Type B pancreatic cell (in vitro differentiated cells): ENCODE data around the gene EFEMP2. TPM values are rescaled to one million over a fixed set of nuclear protein-coding genes. Genes with fewer than 3 reads are reported as not detected.
"Not testable (repeated sequence)": the region's sequence is repeated elsewhere in the genome, so short reads cannot be mapped to it uniquely, and the experiment has no call there.

Experiments
- DNase-seq: peaks from one replicate; pipeline ENCODE4 v3.0.0; 2021; ENCODE audit warnings: mixed read lengths; ENCODE audit not compliant: unreplicated experiment; ENCODE audit errors: extremely low spot score
- H3K27ac Mint-ChIP-seq: 2 replicates; pipeline ENCODE4 v1.8.0; 2021; ENCODE audit warnings: mild to moderate bottlenecking, mixed read lengths
- H3K27me3 Mint-ChIP-seq: 2 replicates; pipeline ENCODE4 v1.8.0; 2021; ENCODE audit warnings: mixed read lengths
- H3K36me3 Mint-ChIP-seq: 2 replicates; pipeline ENCODE4 v1.8.0; 2021; ENCODE audit warnings: mixed read lengths
- H3K4me1 Mint-ChIP-seq: one replicate; pipeline ENCODE4 v1.8.0; 2021; ENCODE audit warnings: mixed read lengths; ENCODE audit not compliant: unreplicated experiment
- H3K4me3 Mint-ChIP-seq: 2 replicates; pipeline ENCODE4 v1.8.0; 2021; ENCODE audit warnings: mild to moderate bottlenecking, mixed read lengths
- H3K9me3 Mint-ChIP-seq: 2 replicates; pipeline ENCODE4 v1.8.0; 2021; ENCODE audit warnings: mixed read lengths
- CTCF ChIP-seq: fragments of 200-600 bp; sonication (generic); conservative IDR thresholded peaks from 2 replicates; pipeline ENCODE4 v1.5.0; 2021; ENCODE audit warnings: antibody characterized with exemption, mild to moderate bottlenecking
- total RNA-seq: library from RNA; stranded (reverse); gene quantifications from 2 replicates; pipeline ENCODE4 v1.2.1, GENCODE V29; 2021; ENCODE audit warnings: low replicate concordance

EFEMP2 gene
- total RNA-seq, 1 donor from 2014 or later = 24.5 TPM

GRCh38 chr11:65894034-65894591, 21.5 kb upstream of the EFEMP2 start:
- no peak overlapping the region for H3K4me3 Mint-ChIP-seq
- no peak for DNase-seq
- H3K4me1 Mint-ChIP-seq = peaks cover 20% of the 10 kb centered on the region
- no peaks in the 10 kb centered on the region for H3K36me3 Mint-ChIP-seq
- no peak overlapping the region for H3K27ac Mint-ChIP-seq
- H3K27me3 Mint-ChIP-seq = peaks cover 55% of the 10 kb centered on the region
- no peaks in the 10 kb centered on the region for H3K9me3 Mint-ChIP-seq
- TF ChIP-seq CTCF = no peak

- H3K27ac Mint-ChIP-seq = peak overlapping the region; percentile 64
- H3K36me3 Mint-ChIP-seq = no peaks in the 10 kb centered on the region
- peaks cover 25% of the 10 kb centered on the region for H3K4me1 Mint-ChIP-seq
- no peaks in the 10 kb centered on the region for H3K9me3 Mint-ChIP-seq
- no peak for TF ChIP-seq CTCF
- peak overlapping the region; percentile 77 for H3K4me3 Mint-ChIP-seq
- peaks cover 45% of the 10 kb centered on the region for H3K27me3 Mint-ChIP-seq
- DNase-seq = no peak
Observed at GRCh38 chr11:65892661-65893317, 20.2 kb upstream of the EFEMP2 start.

GRCh38 chr11:65892137-65892540, 19.5 kb upstream of the EFEMP2 start:
- not testable (repeated sequence) for H3K9me3 Mint-ChIP-seq, H3K36me3 Mint-ChIP-seq, DNase-seq
- Mint-ChIP-seq H3K27me3 (peaks cover 39% of the 10 kb centered on the region), H3K27ac (peak overlapping the region; percentile 64), H3K4me3 (peak overlapping the region; percentile 77), H3K4me1 (peaks cover 25% of the 10 kb centered on the region)

- Mint-ChIP-seq H3K27me3 (peaks cover 33% of the 10 kb centered on the region), H3K27ac (peak overlapping the region; percentile 64), H3K9me3 (no peaks in the 10 kb centered on the region), H3K4me3 (peak overlapping the region; percentile 77), H3K4me1 (peaks cover 31% of the 10 kb centered on the region), H3K36me3 (no peaks in the 10 kb centered on the region)
- DNase-seq = no peak
- TF ChIP-seq CTCF = peak; percentile 9
Observed at GRCh38 chr11:65891219-65892136, 18.9 kb upstream of the EFEMP2 start.

GRCh38 chr11:65890324-65891218, 18.0 kb upstream of the EFEMP2 start, which contains the start of gene CCDC85B:
Gene CCDC85B, plus strand, starts transcription at chr11:65890673. Its CDS starts 111 bp downstream, at chr11:65890784.
- Mint-ChIP-seq H3K36me3 (no peaks in the 10 kb centered on the region), H3K4me3 (peak within 1 kb of the TSS; percentile 98), H3K27me3 (peaks cover 24% of the 10 kb centered on the region), H3K4me1 (peaks cover 33% of the 10 kb centered on the region), H3K27ac (peak within 1 kb of the TSS; percentile 83), H3K9me3 (no peaks in the 10 kb centered on the region)
- peak; percentile 52 for TF ChIP-seq CTCF
- peak; percentile 97 for DNase-seq
